A549 (cell line): Measurements from ENCODE around the gene RAB9A. TPM values are rescaled to one million over a fixed set of nuclear protein-coding genes. Genes with fewer than 3 reads are reported as not detected.

Source experiments
- ATAC-seq, 2 experiments: fragments of 200-7000 bp in 1 of 2; fragments of >200 bp in 1 of 2; cut with Nextera tagmentation in 1 of 2; cut with Tn5 transposase in 1 of 2; 3 replicates each; pipeline versions ENCODE4 v1.8.0 to v1.9.1; 2018 to 2020; ENCODE audit warnings: mild to moderate bottlenecking in 1 of 2, moderate library complexity in 1 of 2
- CTCF ChIA-PET: fragments of 300-600 bp; sonication (Branson Sonifier 250); formaldehyde crosslinking; extraction: SDS; loops from one replicate; lab custom pipeline; 2021; ENCODE audit warnings: antibody characterized with exemption, inconsistent platforms; lab: Yijun Ruan, JAX
- POLR2A ChIA-PET: fragments of 350-600 bp; formaldehyde crosslinking; extraction: SDS; loops from one replicate; lab custom pipeline; 2021; ENCODE audit warnings: antibody characterized with exemption, inconsistent platforms; lab: Yijun Ruan, JAX
- DNase-seq, 2 experiments: peaks; one replicate each; pipeline versions ENCODE4 v3.0.0 to v3.0.0-alpha.2; 2011 to 2016; ENCODE audit warnings: low read depth in 1 of 2, low spot score in 1 of 2
- FAIRE-seq: peaks from 2 replicates; lab custom pipeline; 2011; peaks lifted over from hg19 to GRCh38; lab: Jason Lieb, UNC
- H3K27ac ChIP-seq, 2 experiments: fragments of >200 bp; sonication (Bioruptor Twin); formaldehyde crosslinking; 3 replicates each; pipeline ENCODE4 v1.5.1; 2016 to 2017
- H3K4me1 ChIP-seq: fragments of >200 bp; sonication (Bioruptor Twin); formaldehyde crosslinking; 3 replicates; pipeline ENCODE4 v1.6.1; 2016
- H3K4me2 ChIP-seq: fragments of >200 bp; sonication (Bioruptor Twin); formaldehyde crosslinking; 3 replicates; pipeline ENCODE4 v1.6.1; 2016
- H3K4me3 ChIP-seq: fragments of >200 bp; sonication (Bioruptor Twin); formaldehyde crosslinking; 3 replicates; pipeline ENCODE4 v1.5.1; 2016
- H3K9me3 ChIP-seq: fragments of >200 bp; sonication (Bioruptor Twin); formaldehyde crosslinking; 3 replicates; pipeline ENCODE4 v1.6.1; 2016
- CEBPB ChIP-seq, 2 experiments: fragments of >200 bp in 1 of 2; sonication (Bioruptor Twin) in 1 of 2; formaldehyde crosslinking in 1 of 2; IDR thresholded peaks; 2 replicates each; pipeline ENCODE4 v1.6.1; 2012 to 2016
- CHD4 ChIP-seq: fragments of 200-600 bp; sonication (generic); IDR thresholded peaks from 2 replicates; pipeline ENCODE4 v1.6.1; 2016; ENCODE audit warnings: antibody characterized with exemption, mild to moderate bottlenecking, borderline replicate concordance
- EP300 ChIP-seq, 2 experiments: fragments of >200 bp; sonication (Bioruptor Twin); formaldehyde crosslinking; IDR thresholded peaks; 2 replicates in 1 of 2; 3 replicates in 1 of 2; pipeline ENCODE4 v1.6.1; 2016 to 2017
- FOSB ChIP-seq: fragments of 250-450 bp; sonication (Bioruptor Pico); IDR thresholded peaks from 2 replicates; pipeline ENCODE4 v1.5.0; 2020; ENCODE audit warnings: mild to moderate bottlenecking, moderate library complexity
- FOSL2 ChIP-seq, 2 experiments: fragments of 450-650 bp in 1 of 2; fragments of >200 bp in 1 of 2; sonication (Bioruptor Twin) in 1 of 2; formaldehyde crosslinking; IDR thresholded peaks; 2 replicates each; pipeline versions ENCODE4 v1.5.0 to v1.6.1; 2016 to 2020; ENCODE audit warnings: mild to moderate bottlenecking in 1 of 2, moderate library complexity in 1 of 2
- HEYL ChIP-seq: fragments of 250-450 bp; sonication (Bioruptor Pico); IDR thresholded peaks from 2 replicates; pipeline ENCODE4 v1.8.0; 2021; ENCODE audit warnings: mild to moderate bottlenecking, moderate library complexity
- HOXB5 ChIP-seq: fragments of 250-450 bp; sonication (Bioruptor Pico); IDR thresholded peaks from 2 replicates; pipeline ENCODE4 v1.5.0; 2020; ENCODE audit warnings: mild to moderate bottlenecking, moderate library complexity
- JUN ChIP-seq, 2 experiments: fragments of >200 bp; sonication (Bioruptor Twin); formaldehyde crosslinking; IDR thresholded peaks; 2 replicates in 1 of 2; 3 replicates in 1 of 2; pipeline ENCODE4 v1.6.1; 2016 to 2017
- KDM5A ChIP-seq: fragments of 200-600 bp; sonication (generic); IDR thresholded peaks from 2 replicates; pipeline ENCODE4 v1.6.1; 2016; ENCODE audit warnings: antibody characterized with exemption, mild to moderate bottlenecking
- POLR2A ChIP-seq: IDR thresholded peaks from 2 replicates; pipeline ENCODE4 v1.6.1; 2012; ENCODE audit warnings: mild to moderate bottlenecking, low read length
- RFX5 ChIP-seq: fragments of 450-650 bp; IDR thresholded peaks from 2 replicates; pipeline ENCODE4 v1.7.1; 2014; ENCODE audit warnings: antibody characterized with exemption, mild to moderate bottlenecking, moderate library complexity
- SMC3 ChIP-seq: fragments of >200 bp; sonication (Bioruptor Twin); formaldehyde crosslinking; IDR thresholded peaks from 3 replicates; pipeline ENCODE4 v1.6.1; 2018; ENCODE audit warnings: inconsistent platforms
- ZFP36 ChIP-seq: fragments of 450-650 bp; IDR thresholded peaks from 2 replicates; pipeline ENCODE4 v1.6.1; 2014; ENCODE audit warnings: borderline replicate concordance; ENCODE audit not compliant: partially characterized antibody
- ZSCAN20 ChIP-seq: fragments of 250-450 bp; sonication (Bioruptor Pico); IDR thresholded peaks from 2 replicates; pipeline ENCODE4 v1.8.0; 2022; ENCODE audit warnings: mild to moderate bottlenecking, moderate library complexity
- WGBS: methylation state at CpG from one replicate; pipeline ENCODE4 v1.1.6; 2017; ENCODE audit errors: missing lambda C conversion rate; 5-methylcytosine and 5-hydroxymethylcytosine counted together
- polyA plus RNA-seq, 4 experiments: library from polyadenylated mRNA; depleted of rRNA in 3 of 4; stranded (reverse); fragments of >200 nt; fragmentation: RNase III in 1 of 4; extraction: RNeasy Plus Mini Kit Qiagen cat#74134 plus additional on column Dnase treatment in 1 of 4; gene quantifications; 2 replicates in 3 of 4; 3 replicates in 1 of 4; pipeline ENCODE4 v1.2.3, GENCODE V29; 2011 to 2017
- TF ChIP-seq, protein P1 (sequence below): fragments of >200 bp; sonication (Bioruptor Twin); formaldehyde crosslinking; IDR thresholded peaks from 2 replicates; pipeline ENCODE4 v1.6.1; 2016
- TF ChIP-seq, protein P2 (sequence below): fragments of >200 bp; sonication (Bioruptor Twin); formaldehyde crosslinking; IDR thresholded peaks from 3 replicates; pipeline ENCODE4 v1.5.1; 2016
- TF ChIP-seq, protein P3 (sequence below): fragments of 150-350 bp; IDR thresholded peaks from 2 replicates; pipeline ENCODE4 v1.6.1; 2014; ENCODE audit warnings: low read depth, mild to moderate bottlenecking, low read length
- TF ChIP-seq, protein P4 (sequence below): IDR thresholded peaks from 2 replicates; pipeline ENCODE4 v1.6.1; 2012; ENCODE audit warnings: low read depth, borderline replicate concordance
- TF ChIP-seq, protein P5 (sequence below): fragments of 250-450 bp; sonication (Bioruptor Pico); IDR thresholded peaks from 2 replicates; pipeline ENCODE4 v1.5.0; 2021; ENCODE audit warnings: mild to moderate bottlenecking, moderate library complexity, borderline replicate concordance

Gene RAB9A
- polyA plus RNA-seq, 2 of the 4 experiments (the other 2 are of a cell fraction) = 26.0 to 39.0 TPM

DNA sequence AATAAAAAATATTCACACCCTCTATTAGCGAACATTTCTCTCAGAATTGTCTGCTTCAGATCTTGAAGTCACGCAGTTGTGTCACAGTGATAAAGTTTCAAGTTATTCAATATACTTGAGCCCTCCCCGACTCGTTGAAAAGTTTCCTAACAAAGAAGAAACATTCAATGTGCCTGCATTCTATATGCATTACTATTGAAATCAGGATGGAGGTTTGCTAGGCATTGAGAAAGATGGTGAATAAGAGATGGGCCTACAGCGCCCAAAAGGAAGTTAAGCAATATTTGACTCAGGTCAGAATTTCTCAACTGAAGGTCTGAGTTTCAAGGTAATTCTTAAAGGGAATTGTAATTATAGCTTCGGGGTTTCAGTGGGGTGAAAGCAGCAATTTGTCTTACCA lies 29.9 kb upstream of the RAB9A start:
- peak; percentile 17 to 31 for DNase-seq
- CTCF ChIA-PET = interaction anchor here (0.7 to 1.6 kb wide), 7 partner anchors 10 to 377 kb away, joined by 3 to 10 read pairs (median 3); partner anchors contain the start of gene GEMIN8
- 15% methylated on average over 6 of the region's 6 CpGs for WGBS
- H3K4me1 ChIP-seq = peaks cover 10% of the 10 kb centered on the region; the same call in 2 of the 3 replicates
- H3K27ac ChIP-seq = peak overlapping the region; percentile 62 to 68; a peak in 5 of 6 replicates
- peak overlapping the region; percentile 84 for H3K4me2 ChIP-seq
- no peaks in the 10 kb centered on the region for H3K9me3 ChIP-seq
- ATAC-seq = peak; percentile 75 to 76; a peak in 3 of 6 replicates
- POLR2A ChIA-PET = interaction anchor here (1.0 to 1.2 kb wide), 2 partner anchors 10 to 26 kb away, joined by 4 read pairs; no protein-coding TSS in a partner anchor
- TF ChIP-seq FOSL2 (IDR thresholded peaks at IDR 0.05) (no peak), FOSL2 (CRISPR knock-in tag; IDR thresholded peaks at IDR 0.05) (peak; percentile 43), CEBPB (IDR thresholded peaks at IDR 0.05) (peak; percentile 72 to 75), EP300 (IDR thresholded peaks at IDR 0.05) (0 out of 5 replicates have a peak, but pooled peaks of 1 of the 2 experiments have one; percentile 36), HEYL (CRISPR knock-in tag) (no peak), JUN (IDR thresholded peaks at IDR 0.05) (0 out of 5 replicates have a peak, but pooled peaks of 1 of the 2 experiments have one; percentile 24), SMC3 (no peak)
- TF ChIP-seq, protein P1, sequence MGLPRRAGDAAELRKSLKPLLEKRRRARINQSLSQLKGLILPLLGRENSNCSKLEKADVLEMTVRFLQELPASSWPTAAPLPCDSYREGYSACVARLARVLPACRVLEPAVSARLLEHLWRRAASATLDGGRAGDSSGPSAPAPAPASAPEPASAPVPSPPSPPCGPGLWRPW = peak; percentile 26; the same call in 1 of the 2 replicates
- FAIRE-seq = peak; percentile 97
- no peak overlapping the region for H3K4me3 ChIP-seq

DNA sequence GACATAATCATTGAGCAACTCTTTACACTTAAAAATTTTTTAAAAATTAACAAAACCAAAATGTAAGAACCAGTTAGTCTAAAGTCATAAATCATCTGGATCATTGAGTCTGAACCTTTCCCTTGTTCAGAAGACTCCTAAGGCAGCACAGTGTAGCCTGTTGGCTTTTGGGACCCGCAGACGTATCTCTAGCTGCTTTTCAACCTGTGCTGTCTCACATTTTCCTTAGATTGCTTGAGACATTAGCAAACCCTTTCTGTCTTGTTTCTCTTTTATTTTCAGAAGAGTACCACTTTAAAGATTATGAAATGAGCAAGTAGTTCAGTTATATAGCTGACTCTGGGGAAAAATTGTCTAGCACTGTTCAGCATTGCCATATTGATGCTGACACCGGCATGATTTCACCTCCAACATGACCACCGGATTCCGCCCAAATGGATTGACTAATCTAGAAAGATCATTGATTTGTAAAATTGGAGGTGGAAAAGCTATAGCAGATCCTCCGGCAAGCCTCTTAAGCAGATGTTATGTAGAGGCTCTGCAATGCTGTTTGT lies 27.1 kb upstream of the RAB9A start:
- POLR2A ChIA-PET = no interaction called here

DNA sequence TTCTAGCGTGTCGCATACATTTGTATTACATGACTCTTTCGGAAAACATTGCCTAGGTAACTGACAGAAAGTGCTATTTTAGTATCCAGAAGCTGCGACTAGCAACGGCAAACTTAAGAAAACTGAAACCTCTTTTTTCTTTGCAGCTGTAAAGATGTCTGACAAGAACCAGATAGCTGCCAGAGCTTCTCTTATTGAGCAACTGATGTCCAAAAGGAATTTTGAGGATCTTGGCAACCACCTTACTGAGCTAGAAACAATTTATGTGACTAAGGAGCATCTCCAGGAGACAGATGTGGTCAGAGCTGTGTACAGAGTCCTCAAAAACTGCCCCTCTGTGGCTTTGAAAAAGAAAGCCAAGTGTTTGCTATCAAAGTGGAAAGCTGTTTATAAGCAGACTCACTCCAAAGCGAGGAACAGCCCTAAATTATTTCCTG lies 26.6 kb upstream of the RAB9A start:
- DNase-seq = no peak

More for the DNA sequence above, 27.1 kb upstream of the RAB9A start:
- H3K27ac ChIP-seq = no peak overlapping the region
- TF ChIP-seq, protein P2, sequence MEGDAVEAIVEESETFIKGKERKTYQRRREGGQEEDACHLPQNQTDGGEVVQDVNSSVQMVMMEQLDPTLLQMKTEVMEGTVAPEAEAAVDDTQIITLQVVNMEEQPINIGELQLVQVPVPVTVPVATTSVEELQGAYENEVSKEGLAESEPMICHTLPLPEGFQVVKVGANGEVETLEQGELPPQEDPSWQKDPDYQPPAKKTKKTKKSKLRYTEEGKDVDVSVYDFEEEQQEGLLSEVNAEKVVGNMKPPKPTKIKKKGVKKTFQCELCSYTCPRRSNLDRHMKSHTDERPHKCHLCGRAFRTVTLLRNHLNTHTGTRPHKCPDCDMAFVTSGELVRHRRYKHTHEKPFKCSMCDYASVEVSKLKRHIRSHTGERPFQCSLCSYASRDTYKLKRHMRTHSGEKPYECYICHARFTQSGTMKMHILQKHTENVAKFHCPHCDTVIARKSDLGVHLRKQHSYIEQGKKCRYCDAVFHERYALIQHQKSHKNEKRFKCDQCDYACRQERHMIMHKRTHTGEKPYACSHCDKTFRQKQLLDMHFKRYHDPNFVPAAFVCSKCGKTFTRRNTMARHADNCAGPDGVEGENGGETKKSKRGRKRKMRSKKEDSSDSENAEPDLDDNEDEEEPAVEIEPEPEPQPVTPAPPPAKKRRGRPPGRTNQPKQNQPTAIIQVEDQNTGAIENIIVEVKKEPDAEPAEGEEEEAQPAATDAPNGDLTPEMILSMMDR = no peak
- TF ChIP-seq, protein P3, sequence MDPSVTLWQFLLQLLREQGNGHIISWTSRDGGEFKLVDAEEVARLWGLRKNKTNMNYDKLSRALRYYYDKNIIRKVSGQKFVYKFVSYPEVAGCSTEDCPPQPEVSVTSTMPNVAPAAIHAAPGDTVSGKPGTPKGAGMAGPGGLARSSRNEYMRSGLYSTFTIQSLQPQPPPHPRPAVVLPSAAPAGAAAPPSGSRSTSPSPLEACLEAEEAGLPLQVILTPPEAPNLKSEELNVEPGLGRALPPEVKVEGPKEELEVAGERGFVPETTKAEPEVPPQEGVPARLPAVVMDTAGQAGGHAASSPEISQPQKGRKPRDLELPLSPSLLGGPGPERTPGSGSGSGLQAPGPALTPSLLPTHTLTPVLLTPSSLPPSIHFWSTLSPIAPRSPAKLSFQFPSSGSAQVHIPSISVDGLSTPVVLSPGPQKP = no peak
- no peak for TF ChIP-seq RFX5
- TF ChIP-seq HOXB5 (CRISPR knock-in tag) = no peak
- TF ChIP-seq POLR2A = no peak
- no peak for TF ChIP-seq FOSB (CRISPR knock-in tag)
- TF ChIP-seq ZSCAN20 = no peak
- TF ChIP-seq, protein P4, sequence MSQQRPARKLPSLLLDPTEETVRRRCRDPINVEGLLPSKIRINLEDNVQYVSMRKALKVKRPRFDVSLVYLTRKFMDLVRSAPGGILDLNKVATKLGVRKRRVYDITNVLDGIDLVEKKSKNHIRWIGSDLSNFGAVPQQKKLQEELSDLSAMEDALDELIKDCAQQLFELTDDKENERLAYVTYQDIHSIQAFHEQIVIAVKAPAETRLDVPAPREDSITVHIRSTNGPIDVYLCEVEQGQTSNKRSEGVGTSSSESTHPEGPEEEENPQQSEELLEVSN = no peak
- TF ChIP-seq FOSL2 (IDR thresholded peaks at IDR 0.05) = no peak
- TF ChIP-seq FOSL2 (CRISPR knock-in tag; IDR thresholded peaks at IDR 0.05) = no peak
- TF ChIP-seq, all 56 proteins: peak for 0
- WGBS = 91% methylated on average over 6 of the region's 6 CpGs
- Histone ChIP-seq H3K9me3 (no peaks in the 10 kb centered on the region), H3K4me3 (no peak overlapping the region), H3K4me1 (peaks cover 5% of the 10 kb centered on the region; the same call in 2 of the 3 replicates), H3K4me2 (no peak overlapping the region)
- ATAC-seq = no peak
- no peak for DNase-seq
- no peak for FAIRE-seq
- CTCF ChIA-PET = interaction anchor here (0.8 to 1.5 kb wide), 4 partner anchors 8 to 86 kb away, joined by 3 to 7 read pairs (median 4); partner anchors contain the start of genes RAB9A and TCEANC

More for the DNA sequence above, 26.6 kb upstream of the RAB9A start:
- peak; percentile 94 for FAIRE-seq
- H3K4me3 ChIP-seq = no peak overlapping the region
- H3K27ac ChIP-seq = 0 out of 6 replicates have a peak overlapping the region, but pooled peaks of 1 of the 2 experiments have one; percentile 19
- no peaks in the 10 kb centered on the region for H3K9me3 ChIP-seq
- 82% methylated on average over 6 of the region's 6 CpGs for WGBS
- ChIA-PET CTCF (interaction anchor here (0.8 to 1.5 kb wide), 4 partner anchors 9 to 86 kb away, joined by 3 to 7 read pairs (median 4); partner anchors contain the start of genes RAB9A and TCEANC), POLR2A (interaction anchor here (0.7 kb wide), 1 partner anchor 27 kb away, joined by 3 read pairs; the partner anchor contains the start of gene RAB9A)
- no peak overlapping the region for H3K4me2 ChIP-seq
- no peak for ATAC-seq
- TF ChIP-seq, protein P5, sequence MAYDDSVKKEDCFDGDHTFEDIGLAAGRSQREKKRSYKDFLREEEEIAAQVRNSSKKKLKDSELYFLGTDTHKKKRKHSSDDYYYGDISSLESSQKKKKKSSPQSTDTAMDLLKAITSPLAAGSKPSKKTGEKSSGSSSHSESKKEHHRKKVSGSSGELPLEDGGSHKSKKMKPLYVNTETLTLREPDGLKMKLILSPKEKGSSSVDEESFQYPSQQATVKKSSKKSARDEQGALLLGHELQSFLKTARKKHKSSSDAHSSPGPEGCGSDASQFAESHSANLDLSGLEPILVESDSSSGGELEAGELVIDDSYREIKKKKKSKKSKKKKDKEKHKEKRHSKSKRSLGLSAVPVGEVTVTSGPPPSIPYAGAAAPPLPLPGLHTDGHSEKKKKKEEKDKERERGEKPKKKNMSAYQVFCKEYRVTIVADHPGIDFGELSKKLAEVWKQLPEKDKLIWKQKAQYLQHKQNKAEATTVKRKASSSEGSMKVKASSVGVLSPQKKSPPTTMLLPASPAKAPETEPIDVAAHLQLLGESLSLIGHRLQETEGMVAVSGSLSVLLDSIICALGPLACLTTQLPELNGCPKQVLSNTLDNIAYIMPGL (CRISPR knock-in tag) = no peak
- TF ChIP-seq CHD4 (no peak), ZFP36 (no peak), KDM5A (no peak)
- H3K4me1 ChIP-seq = peaks cover 5% of the 10 kb centered on the region; the same call in 2 of the 3 replicates
